ENCODE results near the gene TNRC18. TPM values are rescaled to one million over a fixed set of nuclear protein-coding genes. Genes with fewer than 3 reads are reported as not detected.
"Not testable (repeated sequence)": the region's sequence is repeated elsewhere in the genome, so short reads cannot be mapped to it uniquely, and the experiment has no call there.

The TNRC18 gene
- total RNA-seq, 1 donor from 2014 or later, result 198 TPM

- no peak for TF ChIP-seq CTCF (IDR thresholded peaks at IDR 0.05)
- Mint-ChIP-seq H3K36me3 (ENCODE audit: unreplicated experiment) (peaks cover 49% of the 10 kb centered on the region), H3K27me3 (ENCODE audit: unreplicated experiment) (no peaks in the 10 kb centered on the region), H3K4me1 (ENCODE audit: unreplicated experiment) (no peaks in the 10 kb centered on the region), H3K27ac (ENCODE audit: unreplicated experiment) (no peak overlapping the region), H3K4me3 (ENCODE audit: unreplicated experiment) (no peak overlapping the region), H3K9me3 (ENCODE audit: unreplicated experiment) (peaks cover 10% of the 10 kb centered on the region)
- DNase-seq (ENCODE audit: extremely low spot score, unreplicated experiment), result no peak
These were observed 107.9 kb downstream of the TNRC18 start for GRCh38 chr7:5315761-5316160.

GRCh38 chr7:5314864-5315263, 108.8 kb downstream of the TNRC18 start:
- Mint-ChIP-seq H3K4me1 (ENCODE audit: unreplicated experiment) (no peaks in the 10 kb centered on the region), H3K27ac (ENCODE audit: unreplicated experiment) (no peak overlapping the region), H3K9me3 (ENCODE audit: unreplicated experiment) (peaks cover 10% of the 10 kb centered on the region), H3K4me3 (ENCODE audit: unreplicated experiment) (no peak overlapping the region), H3K36me3 (ENCODE audit: unreplicated experiment) (peaks cover 45% of the 10 kb centered on the region), H3K27me3 (ENCODE audit: unreplicated experiment) (no peaks in the 10 kb centered on the region)
- no peak for DNase-seq (ENCODE audit: extremely low spot score, unreplicated experiment)
- TF ChIP-seq CTCF (IDR thresholded peaks at IDR 0.05), result no peak

GRCh38 chr7:5313076-5313885, 110.4 kb downstream of the TNRC18 start:
- H3K36me3 Mint-ChIP-seq (ENCODE audit: unreplicated experiment), result peaks cover 31% of the 10 kb centered on the region
- not testable (repeated sequence) for H3K9me3 Mint-ChIP-seq (ENCODE audit: unreplicated experiment); H3K27ac Mint-ChIP-seq (ENCODE audit: unreplicated experiment); DNase-seq (ENCODE audit: extremely low spot score, unreplicated experiment); H3K4me3 Mint-ChIP-seq (ENCODE audit: unreplicated experiment); H3K27me3 Mint-ChIP-seq (ENCODE audit: unreplicated experiment); H3K4me1 Mint-ChIP-seq (ENCODE audit: unreplicated experiment)

- not testable (repeated sequence) for H3K9me3 Mint-ChIP-seq (ENCODE audit: unreplicated experiment); H3K4me3 Mint-ChIP-seq (ENCODE audit: unreplicated experiment); DNase-seq (ENCODE audit: extremely low spot score, unreplicated experiment); H3K27ac Mint-ChIP-seq (ENCODE audit: unreplicated experiment); H3K4me1 Mint-ChIP-seq (ENCODE audit: unreplicated experiment); H3K27me3 Mint-ChIP-seq (ENCODE audit: unreplicated experiment)
- H3K36me3 Mint-ChIP-seq (ENCODE audit: unreplicated experiment), result peaks cover 29% of the 10 kb centered on the region
These were observed 111.2 kb downstream of the TNRC18 start for GRCh38 chr7:5312276-5313070.

GRCh38 chr7:5310822-5311405, 112.7 kb downstream of the TNRC18 start:
- no peak for DNase-seq (ENCODE audit: extremely low spot score, unreplicated experiment)
- Mint-ChIP-seq H3K4me1 (ENCODE audit: unreplicated experiment) (no peaks in the 10 kb centered on the region), H3K4me3 (ENCODE audit: unreplicated experiment) (no peak overlapping the region), H3K36me3 (ENCODE audit: unreplicated experiment) (peaks cover 26% of the 10 kb centered on the region), H3K27me3 (ENCODE audit: unreplicated experiment) (no peaks in the 10 kb centered on the region), H3K9me3 (ENCODE audit: unreplicated experiment) (no peaks in the 10 kb centered on the region), H3K27ac (ENCODE audit: unreplicated experiment) (no peak overlapping the region)
- TF ChIP-seq CTCF (IDR thresholded peaks at IDR 0.05), result no peak

GRCh38 chr7:5309146-5309545, 114.5 kb downstream of the TNRC18 start:
- Mint-ChIP-seq H3K36me3 (ENCODE audit: unreplicated experiment) (peaks cover 19% of the 10 kb centered on the region), H3K9me3 (ENCODE audit: unreplicated experiment) (no peaks in the 10 kb centered on the region), H3K27ac (ENCODE audit: unreplicated experiment) (no peak overlapping the region), H3K4me3 (ENCODE audit: unreplicated experiment) (no peak overlapping the region), H3K4me1 (ENCODE audit: unreplicated experiment) (no peaks in the 10 kb centered on the region), H3K27me3 (ENCODE audit: unreplicated experiment) (no peaks in the 10 kb centered on the region)
- DNase-seq (ENCODE audit: extremely low spot score, unreplicated experiment), result no peak
- TF ChIP-seq CTCF (IDR thresholded peaks at IDR 0.05), result no peak

GRCh38 chr7:5307221-5308142, 116.2 kb downstream of the TNRC18 start:
- not testable (repeated sequence) for H3K4me1 Mint-ChIP-seq (ENCODE audit: unreplicated experiment); H3K9me3 Mint-ChIP-seq (ENCODE audit: unreplicated experiment); H3K27ac Mint-ChIP-seq (ENCODE audit: unreplicated experiment); DNase-seq (ENCODE audit: extremely low spot score, unreplicated experiment); H3K4me3 Mint-ChIP-seq (ENCODE audit: unreplicated experiment); H3K27me3 Mint-ChIP-seq (ENCODE audit: unreplicated experiment)
- H3K36me3 Mint-ChIP-seq (ENCODE audit: unreplicated experiment), result peaks cover 17% of the 10 kb centered on the region
